Measurements from ENCODE around the gene KCTD11.

Gene KCTD11

GRCh38 chr17:7351665-7352502, at the start of gene KCTD11:
Gene KCTD11 (plus strand): TSS chr17:7352162.
- DNase-seq, result peak; percentile 83

GRCh38 chr17:7304179-7304578, 47.8 kb upstream of the KCTD11 start:
- no peak for DNase-seq

GRCh38 chr17:7306911-7307685, 44.9 kb upstream of the KCTD11 start, which contains the start of gene EIF5A:
Gene EIF5A (plus strand): TSS chr17:7307628. CDS start chr17:7309636, 2,008 bp downstream.
- peak; percentile 100 for DNase-seq

GRCh38 chr17:7307686-7308624, 44.0 kb upstream of the KCTD11 start:
- DNase-seq, result peak; percentile 66

- DNase-seq, result peak; percentile 96
These were observed 43.1 kb upstream of the KCTD11 start for GRCh38 chr17:7308625-7309433.

- no peak for DNase-seq
These were observed 42.3 kb upstream of the KCTD11 start for GRCh38 chr17:7309628-7310027.

DNA sequence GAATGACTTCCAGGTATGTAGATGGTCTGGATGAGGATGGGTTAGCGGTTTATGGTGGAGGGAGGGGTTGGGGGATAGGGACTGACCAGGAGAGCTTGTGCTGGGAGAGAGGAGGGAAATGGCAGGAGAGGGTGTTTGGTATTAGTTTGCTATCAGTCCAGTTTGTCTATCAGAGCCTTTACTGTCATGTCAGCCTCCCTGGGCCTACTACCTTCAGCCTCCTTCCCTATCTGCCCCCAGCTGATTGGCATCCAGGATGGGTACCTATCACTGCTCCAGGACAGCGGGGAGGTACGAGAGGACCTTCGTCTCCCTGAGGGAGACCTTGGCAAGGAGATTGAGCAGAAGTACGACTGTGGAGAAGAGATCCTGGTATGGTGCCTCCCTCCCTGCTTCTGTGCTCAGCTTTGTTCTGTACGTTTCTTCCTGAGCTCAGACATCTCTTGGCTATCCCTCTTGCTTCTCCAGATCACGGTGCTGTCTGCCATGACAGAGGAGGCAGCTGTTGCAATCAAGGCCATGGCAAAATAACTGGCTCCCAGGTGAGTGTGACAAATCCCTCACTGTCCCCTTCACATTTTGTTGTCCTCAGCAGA, 40.8 kb upstream of the KCTD11 start:
- DNase-seq, result no peak

- DNase-seq, result no peak
These were observed 39.4 kb upstream of the KCTD11 start for GRCh38 chr17:7312432-7313087.

- DNase-seq, result no peak
These were observed 38.7 kb upstream of the KCTD11 start for GRCh38 chr17:7313088-7313889.

DNA sequence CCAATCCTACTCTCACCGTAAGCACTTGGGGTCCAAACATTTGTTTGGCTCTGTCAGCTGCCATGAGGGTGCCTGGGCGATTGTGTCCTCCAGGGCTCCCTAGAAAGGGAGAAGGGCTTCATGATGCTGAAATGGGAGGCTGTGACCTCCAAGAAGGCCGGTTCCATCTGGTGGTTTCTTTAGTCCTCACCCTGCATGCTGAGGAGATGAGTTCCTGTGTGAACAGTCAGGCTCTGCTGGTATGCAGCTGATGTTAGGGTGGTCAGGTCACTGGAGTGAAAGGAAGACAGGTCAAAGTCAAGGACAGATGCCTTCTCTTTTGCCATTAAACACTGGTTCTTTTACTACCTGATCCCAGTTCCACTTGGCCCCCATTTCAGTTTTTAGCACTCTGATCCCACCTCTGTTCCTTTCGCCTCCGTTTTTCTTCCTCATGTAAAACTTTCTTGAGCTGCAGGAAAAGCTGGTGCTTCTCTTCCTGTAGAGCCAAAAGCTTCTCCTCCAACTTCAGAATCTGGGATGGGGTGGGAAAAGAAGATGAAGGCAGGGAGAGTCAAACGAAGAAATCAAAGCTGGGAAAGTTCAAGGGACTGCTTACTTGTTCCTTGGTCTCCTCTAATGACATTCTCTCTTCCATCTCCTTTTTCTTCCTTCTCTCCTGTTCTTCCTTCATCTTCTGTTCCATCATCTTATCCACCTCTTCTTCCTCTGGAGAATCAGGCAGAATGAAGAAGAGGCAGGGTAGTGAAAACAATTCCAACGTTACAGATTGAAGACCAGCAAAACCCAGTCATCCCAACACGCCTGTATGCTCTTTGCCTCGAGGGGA, 37.9 kb upstream of the KCTD11 start:
- no peak for DNase-seq

GRCh38 chr17:7314719-7315569, 37.0 kb upstream of the KCTD11 start, which contains the start of gene GPS2:
Gene GPS2 (minus strand): TSS chr17:7315360. CDS start chr17:7315052, 308 bp downstream.
- DNase-seq, result peak; percentile 94

- no peak for DNase-seq
These were observed 36.3 kb upstream of the KCTD11 start for GRCh38 chr17:7315570-7316235.

DNA sequence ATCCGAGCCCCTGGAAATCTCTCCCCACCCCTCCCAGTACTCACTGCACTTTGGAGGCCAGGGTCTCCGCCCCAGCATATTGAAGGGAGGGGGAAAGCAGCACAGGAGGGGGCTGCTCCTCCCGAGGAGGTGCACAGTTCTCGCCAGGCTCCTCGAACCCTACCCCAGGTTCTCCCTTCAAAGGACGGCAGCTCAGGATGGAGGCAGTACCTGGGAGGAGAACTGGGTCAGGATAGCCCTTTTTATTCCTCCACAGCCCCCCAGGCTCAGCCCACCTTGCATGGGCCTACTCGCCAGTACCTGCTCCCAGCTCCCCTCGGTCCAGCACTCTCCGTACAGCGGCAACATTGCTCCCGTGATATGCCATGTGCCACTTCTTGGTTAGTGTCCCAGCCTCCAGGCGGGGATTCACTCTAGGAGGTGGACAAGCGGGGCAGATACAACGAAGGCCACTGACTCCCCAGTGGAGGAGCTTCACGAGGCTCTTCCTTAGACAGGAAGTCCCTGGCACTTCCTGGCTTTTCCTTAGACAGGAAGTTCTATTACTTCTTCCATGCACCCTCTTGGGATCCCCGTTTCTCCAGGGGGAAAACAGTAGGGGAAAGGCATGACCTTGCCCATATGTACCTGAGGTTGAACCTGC, 34.7 kb upstream of the KCTD11 start:
- DNase-seq, result no peak

DNA sequence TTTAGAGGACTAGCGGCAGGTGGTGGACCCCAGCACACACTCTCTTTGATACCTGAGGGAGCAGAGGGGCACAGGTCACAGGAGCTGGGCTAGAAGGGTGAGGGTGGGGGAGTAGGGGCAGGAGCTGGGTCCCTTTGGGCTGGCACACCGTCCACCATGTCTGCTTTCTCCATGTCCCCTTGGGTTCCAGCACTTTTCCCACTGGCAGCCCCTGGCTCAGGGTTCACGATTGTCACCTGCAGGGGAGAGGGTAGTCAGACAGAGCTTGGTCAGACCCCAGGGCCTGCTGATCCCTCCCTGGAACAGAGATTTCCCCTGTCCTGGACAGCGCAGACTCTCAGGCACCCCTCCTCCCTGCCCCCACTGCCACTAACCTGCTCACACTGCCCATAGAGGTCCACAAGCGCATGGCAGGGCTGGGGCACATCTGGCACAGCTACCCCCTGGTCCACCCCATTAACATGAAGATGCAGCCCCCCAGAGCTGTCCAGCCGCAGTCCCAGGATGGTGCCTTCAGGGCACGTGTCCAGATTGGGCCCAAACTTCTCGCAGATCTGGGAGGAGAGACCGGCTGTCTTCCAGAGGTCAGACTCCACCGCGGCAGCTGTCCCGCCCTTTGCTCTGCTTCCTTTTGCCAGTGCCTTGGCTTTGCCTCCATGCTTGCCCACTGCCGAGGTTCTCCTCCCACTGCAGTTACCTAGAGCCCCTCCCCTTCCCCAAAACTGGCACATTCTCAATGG, 33.7 kb upstream of the KCTD11 start:
- DNase-seq, result no peak

DNA sequence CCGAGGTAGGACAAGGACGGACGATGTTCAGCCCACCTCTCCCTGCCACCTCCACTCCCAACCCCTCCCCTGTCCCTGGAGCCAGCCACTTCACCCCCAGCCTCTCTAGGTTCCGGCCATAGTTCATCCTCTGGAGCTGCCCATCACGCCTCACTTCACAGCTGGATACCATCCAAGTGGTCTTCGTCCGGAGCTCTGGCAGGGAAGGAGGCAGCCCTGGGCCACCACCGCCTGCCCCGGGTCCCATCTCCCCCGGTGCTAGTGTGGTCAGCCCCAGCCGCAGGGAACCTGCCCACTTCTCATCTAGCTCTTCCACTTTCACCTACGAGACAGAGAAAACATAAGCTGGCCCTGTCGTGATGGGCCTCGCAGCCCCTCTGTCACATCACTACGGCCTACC, 30.5 kb upstream of the KCTD11 start:
- DNase-seq, result no peak

DNA sequence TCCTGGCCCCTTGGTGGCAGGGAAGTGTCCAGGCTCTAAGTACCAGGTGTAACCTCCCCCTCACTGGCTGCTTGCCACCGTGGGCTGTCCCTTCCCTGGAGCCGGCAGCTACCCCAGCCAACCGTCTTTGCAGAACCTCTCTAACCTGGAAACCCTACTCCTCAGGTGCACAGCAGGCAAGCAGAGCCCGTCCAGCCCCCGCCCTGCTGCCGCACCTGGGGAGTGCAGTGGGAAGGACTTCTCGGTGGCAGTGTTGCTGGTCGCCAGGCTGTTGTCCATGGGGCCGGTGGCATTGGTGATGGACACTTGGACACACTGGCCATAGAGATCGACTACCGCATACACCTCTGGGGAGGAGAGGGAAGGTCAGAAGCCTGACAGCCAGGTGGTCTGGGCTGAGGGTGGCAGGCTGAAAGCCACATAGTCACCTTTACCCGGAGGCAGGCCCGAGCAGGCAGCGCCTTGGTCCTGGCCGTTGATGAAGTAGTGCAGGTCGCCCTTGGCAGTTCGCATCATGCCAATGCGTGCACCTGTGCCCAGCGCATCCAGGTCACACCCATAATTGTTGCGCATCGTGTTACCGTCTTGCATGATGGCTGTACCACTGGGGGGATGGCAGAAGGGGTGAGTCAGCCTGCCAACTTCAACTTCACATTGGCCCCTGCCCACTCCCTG, 29.3 kb upstream of the KCTD11 start:
- DNase-seq, result no peak
